Measurements from ENCODE around the gene NDUFA5. TPM values are rescaled to one million over a fixed set of nuclear protein-coding genes. Genes with fewer than 3 reads are reported as not detected.

Gene NDUFA5
- 79.1 and 79.6 TPM in 2 replicates for total RNA-seq (2014; rRNA removed)
- polyA plus RNA-seq (2012) = 35.6 TPM

DNA sequence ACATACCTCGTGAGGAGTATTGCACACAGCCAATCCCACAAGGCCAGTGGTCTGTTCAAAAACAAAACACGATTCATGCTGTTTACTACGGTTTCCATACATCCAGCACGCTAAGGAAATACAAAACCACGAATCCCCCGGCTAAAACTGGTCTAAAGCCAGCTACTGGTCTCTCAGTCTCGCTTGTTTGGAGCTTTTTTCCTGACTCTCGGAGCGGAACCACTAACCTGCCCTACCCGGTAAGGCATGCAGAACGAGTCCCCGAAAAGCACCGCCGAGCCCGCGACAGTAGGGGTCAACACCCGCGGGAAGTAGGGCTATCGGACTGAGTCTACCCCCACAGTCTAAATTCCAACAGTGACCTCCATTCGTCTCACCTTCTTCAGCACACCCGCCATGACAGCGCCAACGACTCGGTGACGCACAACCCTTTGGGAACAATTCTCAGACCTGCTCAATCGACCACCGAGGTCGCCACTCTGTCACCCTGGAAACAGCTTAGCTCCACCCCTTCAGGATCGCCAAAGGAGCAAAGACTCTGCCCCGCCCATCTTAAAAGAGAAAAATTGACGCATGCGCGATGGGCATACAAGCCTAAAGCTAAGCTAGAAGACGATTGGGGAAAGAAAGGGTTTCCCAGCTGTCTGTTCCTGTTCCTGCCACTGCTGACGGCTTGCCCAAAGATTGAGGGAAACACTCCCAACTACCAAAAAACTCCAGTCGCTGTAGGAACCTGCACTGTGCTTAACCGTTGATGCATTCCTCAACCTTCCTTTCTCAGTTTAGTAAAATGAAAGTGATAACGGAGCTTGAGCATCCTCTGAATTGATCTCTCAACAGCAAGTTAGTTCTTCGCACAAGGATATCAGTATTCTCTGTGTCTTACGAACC lies at the start of gene NDUFA5:
Gene NDUFA5, minus strand, starts transcription at position 421 of the 891 bp plus-strand sequence. Its CDS starts 23 bp downstream, at position 398.
- peak; percentile 100 for DNase-seq (ENCODE audit: low read depth)

DNA sequence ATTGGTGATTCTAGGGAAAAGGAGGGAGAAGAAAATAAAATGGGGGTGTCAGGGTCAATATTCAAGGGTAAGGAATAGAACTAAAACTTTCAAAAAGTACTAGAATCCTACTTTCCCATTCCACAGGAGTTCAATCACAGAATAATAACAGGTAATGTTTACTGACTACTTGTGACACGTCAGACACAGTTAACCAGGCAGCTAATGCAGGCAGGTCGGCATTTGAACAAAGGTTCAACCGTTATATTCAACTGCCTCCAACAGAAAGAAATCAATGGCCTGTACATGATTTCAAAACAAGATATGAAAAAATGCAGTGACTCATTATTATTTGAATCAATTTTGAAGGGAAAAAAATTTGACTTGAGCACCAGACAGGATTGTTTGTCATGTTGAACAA lies 47.1 kb upstream of the NDUFA5 start:
- no peak for DNase-seq (ENCODE audit: low read depth)

DNA sequence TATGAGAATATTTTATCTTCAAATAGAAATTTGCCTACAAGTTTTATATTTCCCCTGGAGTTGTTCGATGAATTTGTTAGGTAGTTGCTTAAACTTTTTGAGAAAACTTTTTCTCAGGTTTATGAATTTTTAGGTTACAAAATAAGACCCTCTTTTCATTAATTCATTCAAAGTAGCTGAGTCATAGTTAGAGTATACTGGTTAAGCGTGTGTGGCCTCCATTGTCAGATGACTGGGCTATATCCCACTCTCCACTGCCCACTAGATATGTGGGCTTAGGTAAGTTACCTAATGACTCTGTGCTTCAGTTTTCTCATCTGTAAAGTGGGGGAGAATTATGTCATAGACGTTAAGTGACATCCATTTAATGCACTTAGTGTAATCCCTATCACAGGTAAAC lies 45.0 kb upstream of the NDUFA5 start:
- DNase-seq (ENCODE audit: low read depth) = no peak

- no peak for DNase-seq (ENCODE audit: low read depth)
Observed at GRCh38 chr7:123601530-123601929, 43.9 kb upstream of the NDUFA5 start, which contains the start of gene ASB15. ASB15 (plus strand) TSS chr7:123601821; CDS start chr7:123614503, 12,682 bp downstream.

- no peak for DNase-seq (ENCODE audit: low read depth)
Observed at GRCh38 chr7:123600876-123601275, 43.3 kb upstream of the NDUFA5 start.

DNA sequence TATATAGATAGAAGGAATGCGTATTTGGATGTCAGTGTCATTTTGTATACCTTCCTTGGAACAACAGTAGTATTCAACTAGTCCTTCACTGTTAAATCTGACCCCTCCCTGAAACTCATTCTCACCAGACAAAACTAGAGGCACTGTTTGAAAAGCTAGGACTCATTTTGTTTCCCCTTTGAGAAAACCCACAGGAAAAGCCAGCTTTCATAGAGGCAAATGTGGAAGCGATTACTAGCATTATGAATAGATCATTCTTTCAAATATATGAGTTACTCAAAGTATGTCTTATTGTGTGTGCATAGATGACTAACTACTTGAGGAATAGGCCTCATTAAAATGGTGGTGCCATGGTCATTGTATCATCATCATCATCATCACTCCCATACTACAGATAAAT lies 42.1 kb upstream of the NDUFA5 start:
- no peak for DNase-seq (ENCODE audit: low read depth)

DNA sequence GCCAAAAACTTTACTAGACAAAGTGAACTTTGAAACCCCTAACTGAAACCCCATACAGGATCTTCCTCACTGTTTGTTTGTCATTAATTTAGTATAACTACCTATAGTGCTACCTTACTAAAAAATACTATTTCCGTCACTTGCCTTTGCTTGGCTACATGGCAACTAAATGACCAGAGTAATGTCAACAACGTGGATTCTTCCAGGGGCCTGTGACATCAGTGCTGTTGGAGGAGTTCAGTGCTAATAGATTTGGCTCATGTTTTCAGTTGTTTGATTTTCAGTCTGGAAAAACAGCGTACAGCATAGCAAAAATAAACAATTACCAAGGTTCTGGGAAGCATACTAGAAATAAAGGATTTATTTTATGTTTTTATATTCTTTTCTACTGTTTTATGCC lies 41.0 kb upstream of the NDUFA5 start:
- no peak for DNase-seq (ENCODE audit: low read depth)

DNA sequence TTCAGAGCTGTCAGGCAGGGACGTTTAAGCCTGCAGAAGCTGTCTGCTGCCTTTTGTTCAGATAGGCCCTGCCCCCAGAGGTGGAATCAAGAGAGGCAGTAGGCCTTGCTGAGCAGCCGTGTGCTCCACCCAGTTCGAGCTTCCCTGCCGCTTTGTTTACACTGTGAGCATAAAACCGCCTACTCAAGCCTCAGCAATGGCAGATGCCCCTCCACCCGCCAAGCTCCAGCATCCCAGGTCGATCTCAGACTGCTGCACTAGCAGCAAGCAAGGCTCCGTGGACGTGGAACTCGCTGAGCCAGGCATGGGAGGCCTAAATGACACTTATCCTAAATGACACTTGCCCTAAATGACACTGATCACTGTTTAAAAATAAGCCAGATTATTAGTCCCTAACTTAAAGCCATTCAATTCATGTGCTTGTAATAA lies 37.2 kb upstream of the NDUFA5 start:
- DNase-seq (ENCODE audit: low read depth) = no peak

- no peak for DNase-seq (ENCODE audit: low read depth)
Observed at GRCh38 chr7:123588376-123588775, 30.8 kb upstream of the NDUFA5 start.

GRCh38 chr7:123583821-123584220 lies 26.2 kb upstream of the NDUFA5 start:
- no peak for DNase-seq (ENCODE audit: low read depth)

DNA sequence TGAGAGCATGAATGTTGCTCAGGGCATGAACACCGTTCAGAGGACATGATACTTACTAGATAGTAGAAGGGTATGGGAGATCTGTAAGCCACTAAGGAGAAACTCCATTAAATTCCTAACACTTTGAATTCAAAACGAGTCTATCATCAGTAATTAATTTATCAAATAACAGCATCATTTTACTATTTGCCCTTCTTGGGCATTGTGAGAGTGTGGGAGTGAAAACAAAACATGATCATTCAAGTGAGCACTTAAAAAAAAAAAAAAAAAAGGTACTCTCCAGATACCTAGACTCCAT lies 23.5 kb upstream of the NDUFA5 start:
- no peak for DNase-seq (ENCODE audit: low read depth)

DNA sequence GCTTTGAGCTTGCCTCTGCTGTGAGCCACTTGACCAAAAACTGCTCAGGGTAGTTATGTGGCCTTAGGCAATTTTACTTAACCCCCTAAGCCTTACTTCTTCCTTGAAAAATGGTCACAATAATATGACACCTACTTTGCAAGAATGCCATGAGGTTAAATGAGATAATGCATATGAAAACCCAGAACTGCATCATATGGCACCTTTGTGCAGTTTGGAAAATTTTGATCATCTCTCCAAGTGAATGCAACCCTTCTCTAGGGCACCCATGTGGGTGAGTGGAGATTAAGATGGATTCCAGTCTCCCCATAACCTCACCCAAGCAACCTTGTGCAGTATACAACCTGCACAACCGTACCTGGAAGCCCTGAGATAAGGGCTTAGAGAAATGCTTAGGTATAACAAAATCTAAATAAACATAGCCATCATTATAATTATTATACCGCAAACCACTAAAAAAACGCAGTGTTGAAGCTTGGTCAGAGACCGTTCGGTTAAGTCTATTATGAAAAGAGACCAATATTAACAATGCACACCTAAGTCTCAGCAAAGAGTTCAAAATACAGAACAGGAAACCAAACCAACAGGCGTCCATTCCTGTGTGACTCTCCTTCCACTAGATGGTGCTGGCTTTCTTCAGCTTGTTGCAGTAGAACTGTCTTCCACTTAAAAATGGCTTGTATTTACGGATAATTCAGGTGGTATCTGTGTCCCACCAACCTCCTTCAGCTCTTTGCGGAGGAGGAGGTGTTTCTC lies 23.0 kb upstream of the NDUFA5 start:
- peak; percentile 67 for DNase-seq (ENCODE audit: low read depth)

DNA sequence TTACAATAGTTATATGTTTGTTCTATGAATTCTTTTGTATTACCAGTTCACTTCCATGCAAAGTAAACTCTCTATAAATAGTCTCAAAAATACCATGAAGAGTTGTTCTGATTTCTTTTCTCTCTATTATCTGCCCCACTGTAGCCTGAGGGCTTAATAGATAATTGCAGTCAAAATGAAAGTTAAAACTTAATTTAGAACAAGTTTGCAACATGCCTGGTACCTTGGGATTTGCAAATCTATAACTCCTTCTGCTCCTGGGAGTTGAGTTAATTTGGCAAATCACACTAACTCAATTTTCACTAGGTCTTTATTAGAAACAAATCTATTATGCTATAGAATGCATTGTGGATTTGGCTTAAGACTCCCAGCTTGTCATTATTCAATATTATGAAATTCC lies 21.8 kb upstream of the NDUFA5 start:
- DNase-seq (ENCODE audit: low read depth) = no peak

GRCh38 chr7:123573896-123574467 lies 16.4 kb upstream of the NDUFA5 start:
- peak; percentile 14 for DNase-seq (ENCODE audit: low read depth)

DNA sequence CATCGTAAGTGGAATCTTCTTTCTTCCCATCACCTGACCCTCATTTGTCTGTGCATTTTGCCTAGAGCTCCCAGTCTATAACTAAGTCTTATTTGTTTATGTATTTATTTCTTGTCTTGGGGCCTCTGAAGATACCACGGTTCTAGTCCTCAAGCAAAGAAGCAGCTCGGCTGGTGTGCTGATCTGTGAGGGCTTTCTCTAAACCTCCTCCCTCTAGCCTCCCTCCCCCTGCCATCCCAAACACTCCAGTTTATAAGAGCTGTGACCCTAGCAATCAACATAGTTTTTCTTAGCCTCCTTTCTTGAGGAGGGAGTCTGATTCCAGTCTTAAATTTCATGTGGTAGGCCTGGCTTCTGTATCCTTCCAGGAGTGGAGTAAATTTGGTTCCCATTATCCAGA lies 15.7 kb upstream of the NDUFA5 start:
- no peak for DNase-seq (ENCODE audit: low read depth)

- peak; percentile 44 for DNase-seq (ENCODE audit: low read depth)
Observed at GRCh38 chr7:123571684-123572083, 14.1 kb upstream of the NDUFA5 start.

GRCh38 chr7:123571187-123571586 lies 13.6 kb upstream of the NDUFA5 start:
- no peak for DNase-seq (ENCODE audit: low read depth)

GRCh38 chr7:123570390-123571182 lies 13.0 kb upstream of the NDUFA5 start:
- DNase-seq (ENCODE audit: low read depth) = peak; percentile 13

DNA sequence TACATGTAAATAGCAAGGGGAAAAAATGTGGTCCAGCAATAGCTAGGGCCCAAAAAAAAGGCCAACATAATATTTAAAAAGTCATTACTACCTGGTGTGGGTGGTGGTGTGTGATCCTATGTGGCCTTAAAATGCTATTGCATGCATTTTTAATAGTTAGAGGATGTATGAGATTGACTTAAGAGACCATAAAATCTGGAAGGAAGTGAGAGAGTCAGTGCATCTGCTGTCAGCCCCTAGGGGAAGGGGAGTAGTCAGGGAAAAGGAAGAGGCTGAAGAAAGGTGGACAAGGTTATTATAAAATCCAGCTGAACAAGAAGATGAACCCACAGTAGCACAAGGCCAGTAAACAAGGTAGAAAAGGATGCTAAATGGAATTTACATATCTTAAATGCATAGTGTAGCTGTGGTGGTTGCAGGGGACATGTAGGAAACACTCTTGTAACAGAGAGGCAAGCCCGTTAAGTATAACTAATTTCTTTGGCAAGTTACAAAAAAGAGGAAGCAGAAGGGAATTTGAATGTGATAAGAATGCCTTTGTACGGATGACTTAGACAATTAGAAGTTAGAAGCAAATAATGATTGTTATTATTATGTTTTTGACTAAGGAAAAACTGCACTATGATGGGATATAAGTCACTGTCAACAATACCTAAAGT lies 11.9 kb upstream of the NDUFA5 start:
- DNase-seq (ENCODE audit: low read depth) = no peak

DNA sequence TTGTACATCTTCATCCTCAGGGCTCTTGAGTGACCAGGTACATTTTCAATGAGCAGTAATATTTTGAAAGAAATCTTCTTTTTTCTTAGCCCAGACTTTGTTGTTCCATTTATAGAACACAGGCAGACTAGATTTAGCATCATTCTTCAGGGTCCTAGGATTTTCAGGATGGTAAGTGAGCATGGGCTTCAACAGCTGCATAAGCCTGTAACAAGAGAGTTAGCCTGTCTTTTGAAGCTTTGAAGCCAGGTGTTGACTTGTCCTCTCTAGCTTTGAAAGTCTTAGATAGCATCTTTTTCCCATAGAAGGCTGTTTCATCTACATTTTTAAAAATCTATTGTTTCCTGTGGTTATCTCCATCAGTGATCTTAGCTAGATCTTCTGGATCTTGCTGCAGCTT lies 4.5 kb upstream of the NDUFA5 start:
- peak; percentile 19 for DNase-seq (ENCODE audit: low read depth)

- no peak for DNase-seq (ENCODE audit: low read depth)
Observed at GRCh38 chr7:123558289-123558874, 764 bp upstream of the NDUFA5 start.

All from LHCN-M2 (cell line).